ENCODE data around the gene PRPS1.

The PRPS1 gene

DNA sequence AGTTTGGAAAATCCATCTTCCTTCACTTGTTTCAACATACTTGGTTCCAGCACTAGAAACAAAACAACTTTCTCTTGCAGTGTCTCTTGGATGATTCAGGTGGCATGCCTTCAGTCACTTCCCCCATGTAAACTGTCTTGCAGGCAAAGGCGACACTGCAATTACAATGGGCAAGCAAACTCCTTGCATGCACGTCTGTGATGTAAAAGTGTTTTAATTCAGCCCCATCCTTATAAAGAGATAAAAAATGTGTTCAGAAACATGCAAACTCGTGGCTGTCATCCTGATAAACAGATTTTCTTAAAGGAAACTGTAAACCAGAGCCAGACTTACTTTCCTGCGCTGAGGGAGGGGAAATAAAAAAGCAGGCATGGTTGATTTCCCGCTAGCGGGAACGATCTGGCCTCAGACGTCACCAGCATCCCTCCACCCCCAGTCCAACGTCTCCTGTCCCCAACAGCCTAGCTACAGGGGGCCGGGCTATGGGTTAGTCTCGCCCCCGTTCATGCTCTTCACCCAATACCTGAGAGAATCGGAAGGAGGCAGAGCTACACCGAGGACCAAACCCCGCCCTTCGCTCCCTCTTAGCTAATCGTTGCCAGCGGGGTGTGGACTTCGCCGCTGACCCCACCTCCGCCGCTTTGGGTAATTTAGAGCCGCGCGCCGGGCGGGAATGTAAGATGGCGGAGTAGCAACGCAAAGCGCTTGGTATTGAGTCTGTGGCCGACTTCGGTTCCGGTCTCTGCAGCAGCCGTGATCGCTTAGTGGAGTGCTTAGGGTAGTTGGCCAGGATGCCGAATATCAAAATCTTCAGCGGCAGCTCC, at the start of gene PRPS1:
Gene PRPS1 (plus strand): TSS at position 673 of the 824 bp plus-strand sequence. CDS start 119 bp downstream, at position 792.
- H3K27ac ChIP-seq = peak within 1 kb of the TSS; percentile 31; the same call in 1 of the 2 replicates
- TF ChIP-seq, protein P1, sequence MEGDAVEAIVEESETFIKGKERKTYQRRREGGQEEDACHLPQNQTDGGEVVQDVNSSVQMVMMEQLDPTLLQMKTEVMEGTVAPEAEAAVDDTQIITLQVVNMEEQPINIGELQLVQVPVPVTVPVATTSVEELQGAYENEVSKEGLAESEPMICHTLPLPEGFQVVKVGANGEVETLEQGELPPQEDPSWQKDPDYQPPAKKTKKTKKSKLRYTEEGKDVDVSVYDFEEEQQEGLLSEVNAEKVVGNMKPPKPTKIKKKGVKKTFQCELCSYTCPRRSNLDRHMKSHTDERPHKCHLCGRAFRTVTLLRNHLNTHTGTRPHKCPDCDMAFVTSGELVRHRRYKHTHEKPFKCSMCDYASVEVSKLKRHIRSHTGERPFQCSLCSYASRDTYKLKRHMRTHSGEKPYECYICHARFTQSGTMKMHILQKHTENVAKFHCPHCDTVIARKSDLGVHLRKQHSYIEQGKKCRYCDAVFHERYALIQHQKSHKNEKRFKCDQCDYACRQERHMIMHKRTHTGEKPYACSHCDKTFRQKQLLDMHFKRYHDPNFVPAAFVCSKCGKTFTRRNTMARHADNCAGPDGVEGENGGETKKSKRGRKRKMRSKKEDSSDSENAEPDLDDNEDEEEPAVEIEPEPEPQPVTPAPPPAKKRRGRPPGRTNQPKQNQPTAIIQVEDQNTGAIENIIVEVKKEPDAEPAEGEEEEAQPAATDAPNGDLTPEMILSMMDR (conservative IDR thresholded peaks at IDR 0.05) = no peak

DNA sequence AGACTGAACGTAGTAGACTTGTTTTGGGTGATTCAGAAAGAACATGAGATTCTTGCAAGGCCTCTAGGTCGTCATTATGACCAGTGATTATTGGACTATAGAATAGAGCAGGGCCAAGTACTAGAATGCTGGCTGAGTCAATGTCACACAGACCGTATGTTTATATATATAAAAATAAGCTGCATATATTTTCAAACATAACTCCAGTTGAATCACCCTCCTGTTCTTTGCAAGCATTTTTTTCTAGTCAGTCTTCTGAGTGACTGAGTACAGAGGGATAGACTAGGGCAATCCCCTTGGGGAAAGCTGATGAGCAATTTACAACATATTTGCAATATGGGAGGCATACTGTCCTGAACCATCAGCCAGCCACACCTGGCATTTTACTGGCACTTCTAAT, 48.4 kb upstream of the PRPS1 start:
- TF ChIP-seq, protein P1 (conservative IDR thresholded peaks at IDR 0.05) = no peak
- H3K27ac ChIP-seq = no peak overlapping the region

DNA sequence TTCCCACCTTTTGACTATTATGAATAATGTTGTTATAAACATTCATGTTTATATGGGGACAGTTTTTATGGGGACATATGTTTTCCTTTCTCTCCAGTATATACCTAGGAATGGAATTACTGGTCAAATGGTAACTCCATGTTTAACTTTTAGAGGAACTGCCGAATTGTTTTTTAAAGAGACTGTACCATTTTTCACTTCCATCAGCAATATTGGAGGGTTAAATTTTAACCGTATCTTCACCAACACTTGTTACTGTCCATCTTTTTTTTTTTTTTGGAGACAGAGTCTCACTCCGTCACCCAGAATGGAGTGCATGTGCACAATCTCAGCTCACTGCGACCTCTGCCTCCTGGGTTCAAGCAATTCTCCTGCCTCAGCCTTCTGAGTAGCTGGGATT, 46.4 kb upstream of the PRPS1 start:
- H3K27ac ChIP-seq = no peak overlapping the region
- TF ChIP-seq, protein P1 (conservative IDR thresholded peaks at IDR 0.05) = no peak

DNA sequence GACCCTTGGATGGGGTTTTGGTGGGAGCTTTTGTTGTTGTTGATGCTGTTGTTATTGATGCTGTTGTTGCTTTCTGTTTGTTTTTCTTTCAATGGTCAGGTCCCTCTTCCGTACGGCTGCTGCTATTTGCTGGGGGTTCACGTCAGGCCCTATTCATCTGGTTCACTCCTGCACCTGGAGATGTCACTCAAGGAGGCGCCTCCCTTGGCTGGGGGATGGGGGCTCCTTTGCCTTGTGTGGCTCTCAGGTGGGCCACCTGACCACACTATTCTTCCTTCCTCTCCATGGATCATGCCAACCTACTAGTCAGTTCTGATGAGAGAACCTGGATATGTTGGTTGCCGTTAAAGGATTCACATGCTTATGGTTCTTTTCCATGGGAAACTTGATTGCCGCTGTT, 39.1 kb upstream of the PRPS1 start:
- no peak overlapping the region for H3K27ac ChIP-seq
- TF ChIP-seq, protein P1 (conservative IDR thresholded peaks at IDR 0.05) = no peak

DNA sequence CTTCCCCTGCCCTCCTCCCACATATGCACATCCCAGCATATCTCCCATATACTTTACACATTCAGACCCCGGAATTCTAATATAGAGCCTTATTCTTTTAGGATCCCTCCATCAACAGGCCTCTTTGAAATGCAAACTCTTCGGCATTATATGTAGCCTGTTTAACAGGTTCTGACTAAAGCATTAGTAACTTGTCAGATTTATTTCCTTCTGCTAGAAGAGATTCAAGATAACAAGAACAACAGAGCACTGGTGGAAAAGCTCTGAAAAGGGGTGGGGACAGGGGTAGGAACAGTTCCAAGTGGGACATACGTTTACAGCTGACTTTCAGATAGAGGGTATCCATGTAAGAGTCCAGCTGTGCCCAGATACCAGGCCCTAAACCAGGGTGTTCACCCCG, 31.7 kb upstream of the PRPS1 start:
- TF ChIP-seq, protein P1 (conservative IDR thresholded peaks at IDR 0.05) = no peak
- H3K27ac ChIP-seq = peak overlapping the region; percentile 8; the same call in 1 of the 2 replicates

DNA sequence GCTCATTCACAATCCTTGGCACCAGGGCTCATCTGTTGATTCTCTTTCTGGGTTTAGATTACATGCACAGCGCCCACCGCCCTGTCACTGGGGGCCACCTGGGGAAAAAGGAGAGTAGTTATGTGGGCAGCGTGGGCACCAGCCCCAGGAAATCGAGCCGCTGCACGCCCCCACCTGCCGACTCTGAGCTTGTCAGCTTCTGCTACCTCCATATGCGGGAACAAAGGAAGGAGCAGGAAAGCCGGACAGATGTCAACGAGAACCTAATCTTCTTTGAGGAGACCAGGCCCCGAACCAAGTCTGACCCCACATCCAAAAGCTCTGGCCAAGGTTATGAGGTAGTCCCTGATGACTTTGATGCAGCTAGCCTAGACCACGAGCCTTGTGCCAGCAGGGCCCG, 31.0 kb upstream of the PRPS1 start:
- peak overlapping the region; percentile 8; the same call in 1 of the 2 replicates for H3K27ac ChIP-seq
- TF ChIP-seq, protein P1 (conservative IDR thresholded peaks at IDR 0.05) = no peak

DNA sequence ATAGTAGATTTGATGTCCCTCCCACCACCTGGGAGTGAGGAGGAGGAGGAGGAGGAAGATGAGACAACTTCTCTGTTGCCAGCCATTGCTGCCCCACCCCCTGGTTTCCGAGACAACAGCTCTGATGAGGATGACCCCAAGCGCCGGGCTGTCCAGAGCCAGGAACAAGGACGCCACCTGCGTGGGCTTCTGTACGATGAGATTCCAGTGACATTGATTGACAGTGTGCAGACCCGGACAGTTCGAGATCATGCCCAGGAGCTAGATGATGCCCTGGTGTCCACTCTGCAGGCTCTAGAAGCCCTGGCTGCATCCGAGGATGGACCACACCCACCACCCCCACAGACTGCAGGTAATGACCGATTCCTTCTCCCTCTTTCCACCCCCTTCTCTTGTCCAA, 30.5 kb upstream of the PRPS1 start:
- TF ChIP-seq, protein P1 (conservative IDR thresholded peaks at IDR 0.05) = no peak
- no peak overlapping the region for H3K27ac ChIP-seq
